ENCODE data around the gene PTGDR2. TPM values are rescaled to one million over a fixed set of nuclear protein-coding genes. Genes with fewer than 3 reads are reported as not detected.

The PTGDR2 gene
- total RNA-seq, 1 experiment from 2014 or later, result 0.07 TPM

- no peak overlapping the region; the same call in 1 of the 2 replicates for H3K27ac Mint-ChIP-seq
- no peak for TF ChIP-seq FOXP1 (CRISPR knock-in tag; IDR thresholded peaks at IDR 0.05; ENCODE audit: borderline replicate concordance)
- TF ChIP-seq GABPB1 (CRISPR knock-in tag; IDR thresholded peaks at IDR 0.05), result no peak
- no peak for TF ChIP-seq KAT7 (CRISPR knock-in tag; IDR thresholded peaks at IDR 0.05; ENCODE audit: borderline replicate concordance)
- no peak for TF ChIP-seq AR (CRISPR knock-in tag; IDR thresholded peaks at IDR 0.05)
- peak; percentile 80 for TF ChIP-seq CTCF (IDR thresholded peaks at IDR 0.05)
- TF ChIP-seq ARID4B (CRISPR knock-in tag; IDR thresholded peaks at IDR 0.05; ENCODE audit: borderline replicate concordance), result no peak
- TF ChIP-seq NFYB (CRISPR knock-in tag; conservative IDR thresholded peaks at IDR 0.05; ENCODE audit: low read depth), result no peak
- no peak for TF ChIP-seq NFE2L1 (CRISPR knock-in tag; IDR thresholded peaks at IDR 0.05)
- no peaks in the 10 kb centered on the region for H3K9me3 Mint-ChIP-seq
- CTCF ChIA-PET, result interaction anchor here (0.6 to 2.2 kb wide), 48 partner anchors 10 to 1231 kb away, joined by 3 to 64 read pairs (median 4); partner anchors contain the start of genes MS4A10, PATL1, PTGDR2 and TMEM109
- ATAC-seq, result peak; percentile 79
- DNase-seq (ENCODE audit: low spot score), result peak; percentile 38
- peaks cover 4% of the 10 kb centered on the region for H3K4me1 Mint-ChIP-seq
- POLR2A ChIA-PET, result interaction anchor here (0.5 kb wide), 1 partner anchor 44 kb away, joined by 3 read pairs; no protein-coding TSS in a partner anchor
- no peak overlapping the region for H3K4me3 Mint-ChIP-seq
- peaks cover 83% of the 10 kb centered on the region for H3K36me3 Mint-ChIP-seq
- H3K27me3 Mint-ChIP-seq (ENCODE audit: low read depth), result no peaks in the 10 kb centered on the region
Measured at GRCh38 chr11:60899046-60899936, 43.5 kb upstream of the PTGDR2 start.

- H3K9me3 Mint-ChIP-seq, result no peaks in the 10 kb centered on the region
- no peak for ATAC-seq
- H3K36me3 Mint-ChIP-seq, result peaks cover 84% of the 10 kb centered on the region
- CTCF ChIA-PET, result interaction anchor here (1.0 kb wide), 1 partner anchor 10 kb away, joined by 5 read pairs; no protein-coding TSS in a partner anchor
- H3K27me3 Mint-ChIP-seq (ENCODE audit: low read depth), result no peaks in the 10 kb centered on the region
- POLR2A ChIA-PET, result no interaction called here
- no peak overlapping the region for H3K27ac Mint-ChIP-seq
- H3K4me1 Mint-ChIP-seq, result no peaks in the 10 kb centered on the region
- no peak for DNase-seq (ENCODE audit: low spot score)
- no peak overlapping the region for H3K4me3 Mint-ChIP-seq
- TF ChIP-seq SMAD4 (CRISPR knock-in tag; IDR thresholded peaks at IDR 0.05) (no peak), SOX15 (CRISPR knock-in tag; IDR thresholded peaks at IDR 0.05) (no peak), ZNF232 (CRISPR knock-in tag; IDR thresholded peaks at IDR 0.05) (no peak), USF2 (CRISPR knock-in tag; IDR thresholded peaks at IDR 0.05) (no peak), AR (CRISPR knock-in tag; IDR thresholded peaks at IDR 0.05) (no peak), ZNF281 (CRISPR knock-in tag; IDR thresholded peaks at IDR 0.05) (no peak)
Measured at GRCh38 chr11:60897496-60897895, 41.7 kb upstream of the PTGDR2 start.
